Stimulated activated CD4-positive, alpha-beta T cell treated with anti-CD3 and anti-CD28 coated beads, Interleukin-4, amount 100 ng/mL, for 48 hours (primary cell): ENCODE data around the gene RALBP1.

Source experiments
- DNase-seq, 2 donors: peaks; one replicate each; pipeline ENCODE4 v3.0.0-alpha.2; 2020; ENCODE audit warnings: low read depth in 2 of 2

The RALBP1 gene

DNA sequence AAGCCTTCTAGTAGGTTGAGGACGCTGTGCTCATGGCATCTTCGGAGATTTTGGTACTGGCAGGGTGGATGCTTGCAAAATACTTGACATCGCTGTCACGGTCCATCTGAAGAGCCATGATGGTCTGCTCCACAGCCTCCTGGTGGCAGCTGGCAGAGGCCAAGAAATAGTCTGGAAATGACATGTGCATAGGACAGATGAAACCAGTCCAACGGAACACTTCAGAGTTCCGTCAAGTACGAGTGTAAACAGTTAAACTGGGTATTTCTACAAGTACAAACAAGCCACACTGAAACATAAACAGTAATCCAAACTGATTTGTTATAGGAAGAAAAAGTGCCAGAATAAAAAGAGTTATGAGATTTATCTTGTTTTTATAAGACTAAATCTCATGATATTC lies 72.5 kb downstream of the RALBP1 start:
- DNase-seq = no peak

DNA sequence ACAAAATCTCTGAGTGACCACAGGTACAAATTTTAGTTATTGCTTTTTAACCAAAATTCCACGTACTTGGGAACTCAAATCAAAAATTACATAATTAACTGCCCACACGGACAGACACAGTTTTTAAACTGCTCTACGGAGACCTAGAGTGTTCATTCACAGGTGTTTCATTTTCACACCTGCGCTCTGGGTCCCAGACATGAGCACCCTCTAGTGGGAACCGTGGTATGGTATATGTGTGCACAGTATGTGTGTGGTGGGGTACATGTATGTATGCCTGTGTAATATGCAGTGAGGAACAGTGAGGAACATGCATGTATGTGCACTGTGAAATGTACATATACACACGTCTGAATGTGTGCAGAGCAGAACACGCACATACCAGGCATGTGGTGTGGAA lies 74.1 kb downstream of the RALBP1 start:
- DNase-seq = no peak

DNA sequence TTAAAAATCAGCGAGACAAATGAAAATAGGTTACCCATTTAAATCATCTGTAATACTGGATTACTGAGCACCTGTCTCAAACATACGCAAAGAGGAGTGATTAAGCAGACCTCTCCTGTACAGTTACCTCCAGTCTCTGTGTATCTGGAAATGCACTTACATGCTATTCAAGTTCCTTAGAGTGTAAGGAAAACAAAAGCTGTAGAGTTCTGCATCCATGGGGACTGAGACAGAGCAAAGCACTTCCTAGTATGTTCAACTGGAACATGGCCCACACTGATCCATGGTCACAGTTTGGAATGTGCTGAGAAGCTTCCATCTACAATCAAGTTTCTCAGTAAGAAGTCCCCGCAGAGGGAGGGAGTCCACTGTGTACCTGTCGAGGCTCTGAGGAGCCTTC lies 75.1 kb downstream of the RALBP1 start:
- DNase-seq = no peak

DNA sequence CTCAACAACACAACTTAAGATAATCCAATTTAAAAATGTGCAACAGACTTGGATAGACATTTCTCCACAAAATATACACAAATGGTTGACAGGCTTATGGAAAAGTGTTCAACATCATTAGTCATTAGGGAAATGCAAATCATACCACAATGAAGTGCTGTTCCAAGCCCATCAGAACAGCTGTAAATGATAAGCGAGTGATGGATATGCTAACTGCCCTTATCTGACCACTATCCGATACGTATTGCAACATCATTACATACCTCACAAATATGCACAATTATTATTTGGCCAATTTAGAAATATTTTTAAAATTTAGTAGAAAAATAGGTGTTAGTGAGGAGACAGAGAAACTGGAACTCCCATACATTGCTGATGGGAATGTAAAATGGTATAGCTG lies 76.9 kb downstream of the RALBP1 start:
- no peak for DNase-seq

DNA sequence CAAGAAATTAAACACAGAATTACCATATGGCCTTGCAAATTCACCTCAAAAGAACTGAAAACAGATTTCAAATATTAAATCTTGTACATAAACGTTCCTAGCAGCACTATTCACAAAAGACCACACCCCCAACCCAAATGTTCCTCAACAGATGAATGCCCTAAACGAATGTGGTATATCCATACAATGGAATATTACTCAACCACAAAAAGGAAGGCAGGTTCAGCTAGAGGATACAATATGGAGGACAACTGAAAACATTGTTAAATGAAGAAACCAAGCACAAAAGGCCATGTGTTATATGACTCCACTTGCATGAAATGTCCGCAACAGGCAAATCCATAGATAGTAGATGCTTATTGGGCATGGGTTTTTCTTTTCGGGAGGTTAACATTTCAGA lies 77.3 kb downstream of the RALBP1 start:
- no peak for DNase-seq

DNA sequence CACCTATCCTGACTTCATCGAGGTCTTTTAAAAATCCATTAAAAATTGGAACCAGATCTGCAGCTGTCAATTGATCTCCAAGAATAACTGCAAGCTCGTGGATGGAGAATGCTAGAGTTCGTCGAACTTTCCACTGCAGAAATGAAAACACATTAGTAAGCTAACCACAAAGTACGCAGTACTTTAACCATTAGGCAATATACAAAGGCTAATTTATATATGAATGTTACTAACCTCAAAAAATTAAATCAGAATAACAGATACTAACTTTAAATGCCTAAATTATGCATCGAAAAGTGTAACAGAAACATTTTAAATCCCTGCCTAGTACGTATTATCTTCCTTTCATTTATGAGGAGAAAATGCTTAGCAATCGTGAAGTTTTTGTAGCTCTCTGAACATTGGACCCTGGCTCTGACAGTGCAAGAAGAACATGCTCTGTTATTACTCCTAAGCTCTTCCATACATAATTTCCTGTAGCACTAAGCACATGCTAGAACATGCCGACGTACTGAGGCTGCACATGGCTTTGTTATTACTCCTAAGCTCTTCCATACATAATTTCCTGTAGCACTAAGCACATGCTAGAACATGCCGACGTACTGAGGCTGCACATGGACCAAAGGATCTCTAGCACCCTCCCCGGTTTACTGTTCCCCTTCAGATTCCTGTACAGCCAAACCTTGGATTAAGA lies 82.1 kb downstream of the RALBP1 start:
- no peak for DNase-seq

DNA sequence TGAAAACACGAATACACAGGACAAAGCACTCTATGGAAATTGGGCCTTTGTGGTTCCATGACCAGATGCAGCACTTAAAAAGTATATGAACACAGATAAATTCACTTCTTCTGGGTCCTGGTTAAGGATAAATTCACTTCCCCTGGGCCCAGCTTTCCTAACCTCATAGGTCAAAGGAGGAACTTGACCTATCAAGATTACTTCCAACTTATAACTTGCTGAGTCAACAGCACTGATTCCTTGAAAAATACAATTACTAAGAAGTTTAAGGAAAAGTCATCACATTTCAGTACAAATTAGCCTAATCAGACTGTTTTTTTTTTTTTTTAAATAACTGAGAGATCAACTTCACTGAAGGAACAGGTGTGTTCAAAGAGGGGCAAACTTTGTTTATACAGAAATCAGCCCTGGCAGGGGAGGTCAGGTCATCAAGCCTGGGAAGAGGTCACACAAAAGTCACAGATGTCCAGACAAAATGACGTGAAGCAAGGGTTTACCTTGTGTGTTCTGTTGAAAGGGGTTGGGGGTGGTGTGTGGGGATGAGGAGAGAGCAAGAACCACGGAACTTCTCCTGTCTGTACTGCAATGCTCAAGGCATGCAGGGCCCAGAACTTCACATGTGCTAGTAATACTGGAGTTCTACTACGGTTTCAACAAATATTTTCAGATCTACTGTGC lies 83.2 kb downstream of the RALBP1 start:
- no peak for DNase-seq

DNA sequence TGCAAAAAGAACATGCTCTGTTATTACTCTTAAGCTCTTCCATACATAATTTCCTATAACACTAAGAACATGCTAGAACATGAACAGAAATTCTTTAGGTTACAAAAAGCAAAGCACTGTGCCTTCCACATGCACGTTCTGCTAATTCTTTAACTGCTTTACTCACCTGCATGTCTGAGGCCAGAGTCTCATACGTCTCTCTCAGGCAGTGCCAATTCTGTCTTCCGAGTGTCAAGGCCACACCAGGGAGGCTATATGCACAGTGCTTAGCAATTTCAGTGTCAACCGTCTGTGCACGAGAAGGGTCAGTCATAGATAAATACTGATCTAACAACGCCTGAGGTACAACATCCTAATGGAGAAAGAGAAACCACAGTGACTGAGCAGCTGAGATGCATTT lies 83.9 kb downstream of the RALBP1 start:
- DNase-seq = no peak

DNA sequence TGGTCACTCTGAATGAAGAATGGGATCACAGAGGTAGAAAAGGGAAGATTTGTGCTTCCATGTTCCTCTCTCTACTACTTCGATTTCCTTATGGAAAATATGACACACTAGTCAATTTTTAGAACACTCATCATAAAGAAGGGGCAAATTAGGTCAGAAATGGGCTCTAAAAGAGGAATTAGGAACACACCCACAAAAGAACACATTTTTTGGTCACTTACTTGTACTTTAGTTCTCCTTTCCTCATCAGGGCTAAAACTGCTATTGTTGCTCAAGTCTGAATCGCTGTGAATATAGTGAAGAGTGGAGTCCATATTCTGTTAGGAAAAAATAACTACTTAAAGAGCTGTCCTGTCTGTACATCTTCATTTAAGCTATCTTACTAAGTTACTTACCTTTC lies 86.4 kb downstream of the RALBP1 start:
- DNase-seq = no peak

DNA sequence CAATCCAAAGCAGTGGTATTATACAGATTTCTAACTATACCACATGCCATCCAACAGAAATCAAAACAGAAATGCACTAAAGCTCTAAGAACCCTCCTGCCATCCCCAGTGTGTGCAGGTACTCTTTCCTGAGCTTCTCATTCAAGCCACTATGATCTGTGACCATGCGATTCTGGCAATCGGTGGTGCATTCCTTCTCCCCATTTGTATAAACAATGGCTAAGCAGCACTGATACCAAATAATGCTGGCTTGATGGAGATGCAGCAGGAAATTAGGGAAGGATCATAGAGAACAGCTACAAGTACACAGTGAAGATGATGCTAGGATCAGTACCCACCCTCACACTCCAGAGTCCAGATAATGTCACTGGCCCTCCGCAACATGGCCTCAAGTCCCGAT lies 87.3 kb downstream of the RALBP1 start:
- no peak for DNase-seq

DNA sequence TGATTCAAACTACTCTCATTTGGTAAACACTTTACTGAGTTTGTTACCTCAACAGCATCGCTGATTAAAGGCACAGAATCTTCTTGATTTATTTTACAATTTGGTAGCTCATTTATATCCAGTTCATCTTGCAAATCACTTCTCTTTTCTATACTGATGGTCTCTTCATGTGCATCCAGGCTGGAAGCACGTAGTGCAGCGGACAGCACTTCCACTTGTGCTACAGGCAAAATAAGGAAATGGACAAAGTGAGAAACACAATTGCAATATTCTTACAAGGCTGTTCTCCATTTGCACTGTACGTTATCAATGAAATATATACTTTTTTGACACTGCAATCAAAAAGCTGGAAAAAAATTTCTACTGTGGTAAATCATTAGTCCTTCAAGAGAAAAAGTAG lies 88.0 kb downstream of the RALBP1 start:
- no peak for DNase-seq

DNA sequence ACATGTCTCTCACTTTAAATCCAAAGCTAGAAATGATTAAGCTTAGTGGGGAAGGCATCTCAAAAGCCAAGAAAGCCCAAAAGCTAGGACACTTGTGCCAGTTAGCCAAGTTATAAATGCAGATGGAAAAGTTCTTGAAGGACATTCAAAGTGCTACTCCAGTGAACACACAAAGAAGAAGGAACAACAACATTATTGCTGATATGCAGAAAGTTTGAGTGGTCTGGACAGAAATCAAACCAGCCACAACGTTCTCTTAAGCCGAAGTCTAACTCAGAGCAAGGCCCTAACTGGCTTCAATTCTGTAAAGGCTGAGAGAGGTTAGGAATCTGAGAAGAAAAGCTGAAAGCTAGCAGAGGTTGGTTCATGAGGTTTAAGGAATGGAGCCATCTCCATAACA lies 90.1 kb downstream of the RALBP1 start:
- DNase-seq = no peak

DNA sequence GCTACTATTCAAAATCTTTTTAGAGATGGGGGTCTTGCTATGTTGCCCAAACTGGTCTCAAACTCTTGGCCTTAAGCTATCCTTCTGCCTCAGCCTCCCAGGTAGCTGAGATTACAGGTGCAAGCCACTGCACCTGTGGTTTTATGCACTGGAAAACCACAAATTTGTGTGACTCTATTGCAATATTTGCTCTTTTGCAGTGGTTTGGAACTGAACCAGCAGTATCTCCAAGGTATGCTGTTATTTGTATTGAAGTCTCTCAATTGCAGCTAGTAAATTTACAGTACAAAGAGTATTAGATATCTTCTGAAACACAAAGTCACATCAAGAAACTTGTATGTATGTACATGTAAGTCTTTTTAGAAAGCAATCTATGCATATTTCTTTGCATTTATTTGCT lies 92.9 kb downstream of the RALBP1 start:
- no peak for DNase-seq

DNA sequence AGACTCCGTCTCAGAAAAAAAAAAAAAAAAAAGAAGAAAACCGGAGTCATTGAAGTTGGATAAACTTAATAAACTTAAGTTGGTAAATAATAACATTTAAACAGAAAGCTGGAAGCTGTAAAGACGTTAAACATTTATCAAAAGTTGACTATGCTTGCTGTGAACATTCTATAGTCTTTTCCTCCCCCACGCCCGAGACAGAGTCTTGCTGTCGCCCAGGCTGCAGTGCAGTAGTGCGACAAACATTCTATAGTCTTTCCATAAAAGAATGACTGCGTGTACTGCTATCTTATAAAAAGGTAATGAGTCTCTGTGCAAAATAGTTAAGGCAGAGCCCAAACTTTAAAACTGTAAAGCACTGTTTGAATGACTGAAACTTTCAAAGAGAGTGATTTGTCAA lies 93.9 kb downstream of the RALBP1 start:
- DNase-seq = no peak

DNA sequence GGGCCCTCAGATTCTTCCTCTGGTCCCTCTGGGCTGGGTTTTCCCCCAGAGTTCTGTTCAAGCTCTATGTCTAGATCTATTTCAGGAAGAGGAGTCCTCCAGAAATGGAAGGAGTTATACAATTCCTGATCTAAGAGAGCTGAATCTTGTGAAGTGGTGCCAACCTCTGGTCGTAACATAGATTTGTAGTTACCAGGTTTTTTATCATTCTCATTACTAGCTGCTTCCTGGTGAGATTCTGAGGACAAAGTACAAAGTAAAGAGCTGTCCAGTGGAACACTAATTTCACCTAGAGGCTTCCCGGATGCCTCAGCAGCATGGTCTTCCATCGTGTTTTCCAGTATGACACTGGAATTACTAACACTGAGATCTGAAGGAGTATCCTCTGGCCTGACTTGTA lies 94.9 kb downstream of the RALBP1 start:
- DNase-seq = no peak

DNA sequence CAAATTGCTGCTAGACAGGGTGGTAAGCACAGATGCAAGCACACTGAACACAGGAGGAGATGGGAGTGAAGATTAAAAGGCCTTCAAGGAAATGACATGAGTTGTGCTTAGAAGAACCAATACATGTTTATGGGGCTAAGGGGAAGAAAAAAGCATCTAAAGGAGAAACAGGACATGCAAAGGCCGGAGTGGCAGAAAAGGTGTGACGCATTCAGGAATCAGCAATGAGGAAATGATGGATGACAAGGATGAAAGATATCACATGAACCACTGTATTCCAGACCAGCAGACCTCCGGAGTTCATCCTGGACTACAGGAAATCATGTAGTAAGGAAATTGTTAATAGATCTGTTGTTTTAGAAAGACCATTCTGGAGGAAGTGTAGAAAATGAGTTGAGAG lies 96.2 kb downstream of the RALBP1 start:
- DNase-seq = no peak

DNA sequence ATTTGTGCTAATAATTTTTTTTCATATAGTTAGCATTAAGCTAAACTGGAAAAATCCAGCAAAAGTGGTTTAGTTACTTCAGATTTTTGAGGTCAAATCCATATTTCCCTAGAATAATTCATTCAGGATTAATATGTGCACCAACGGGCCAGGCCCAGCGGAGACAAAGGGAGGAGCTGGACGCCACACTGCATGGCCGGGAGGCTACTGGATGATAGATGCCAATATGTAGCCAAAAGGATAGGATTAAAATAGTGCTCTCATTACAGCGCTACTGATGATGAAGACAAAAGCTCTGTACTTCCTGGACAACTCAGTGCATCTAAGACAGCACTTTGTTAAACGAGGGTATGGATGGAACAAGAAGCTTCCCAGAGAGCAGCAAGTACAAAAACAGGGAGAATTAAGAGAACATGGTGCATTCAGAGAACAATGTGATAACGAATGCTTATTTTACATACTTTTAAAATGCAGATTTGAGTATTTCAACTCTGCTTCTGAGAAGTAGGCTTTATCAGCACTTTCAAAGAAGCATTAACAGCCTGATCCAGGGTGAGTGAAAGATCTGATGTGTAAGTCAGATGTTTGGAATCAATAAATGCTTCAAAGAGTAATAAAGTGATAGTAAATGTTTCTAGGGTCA lies 99.3 kb downstream of the RALBP1 start:
- DNase-seq = no peak

DNA sequence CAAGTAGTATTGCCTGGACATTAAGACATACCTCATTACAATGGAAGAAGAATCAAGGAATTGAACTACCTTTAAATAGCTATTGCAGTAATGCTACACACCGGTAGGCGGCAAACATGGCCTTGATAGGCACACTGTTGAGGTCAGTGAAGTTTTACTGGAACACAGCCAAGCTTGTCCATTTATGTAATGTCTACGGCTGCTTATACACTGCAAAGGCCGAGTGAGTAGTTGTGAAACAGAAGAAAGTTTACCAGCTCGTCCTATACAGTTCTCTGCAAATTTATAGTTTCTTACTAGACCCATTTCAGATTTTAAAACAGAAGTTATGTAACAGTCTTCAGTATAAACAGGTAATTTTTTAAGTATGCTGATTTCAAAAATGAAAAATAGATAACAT lies 100.2 kb downstream of the RALBP1 start:
- DNase-seq = no peak

DNA sequence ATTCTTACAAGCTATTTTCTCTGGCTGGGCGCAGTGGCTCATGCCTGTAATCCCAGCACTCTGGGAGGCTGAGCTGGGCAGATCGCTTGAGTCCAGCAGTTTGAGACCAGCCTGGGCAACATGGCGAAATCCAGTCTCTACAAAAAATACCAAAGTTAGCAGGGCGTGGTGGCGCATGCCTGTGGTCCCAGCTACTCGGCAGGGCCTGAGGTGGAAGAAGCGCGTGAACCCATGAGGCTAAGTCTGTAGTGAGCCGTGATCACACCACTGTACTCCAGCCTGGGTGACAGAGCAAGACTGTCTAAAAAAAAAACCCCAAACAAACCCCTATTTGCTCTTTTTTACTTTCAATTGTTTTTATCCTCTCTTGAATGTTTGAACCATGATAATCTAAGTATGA lies 102.0 kb downstream of the RALBP1 start:
- DNase-seq = no peak

DNA sequence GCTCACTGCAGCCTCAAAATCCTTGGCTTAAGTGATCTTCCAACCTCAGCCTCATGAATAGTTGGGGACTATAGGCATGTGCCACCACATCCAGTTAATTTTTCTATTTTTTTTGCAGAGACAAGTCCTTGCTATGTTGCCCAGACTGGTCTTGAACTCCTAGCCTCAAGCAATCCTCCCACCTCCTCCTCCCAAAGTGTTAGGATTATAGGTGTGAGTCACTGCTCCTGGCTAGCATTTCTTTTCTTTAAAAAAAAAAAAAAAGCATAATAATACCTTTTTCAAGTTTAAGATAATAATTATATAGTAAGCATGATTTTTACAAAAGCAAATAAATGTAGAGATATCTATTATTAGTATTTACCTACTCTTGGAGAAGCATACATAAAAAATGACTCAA lies 103.0 kb downstream of the RALBP1 start:
- no peak for DNase-seq

DNA sequence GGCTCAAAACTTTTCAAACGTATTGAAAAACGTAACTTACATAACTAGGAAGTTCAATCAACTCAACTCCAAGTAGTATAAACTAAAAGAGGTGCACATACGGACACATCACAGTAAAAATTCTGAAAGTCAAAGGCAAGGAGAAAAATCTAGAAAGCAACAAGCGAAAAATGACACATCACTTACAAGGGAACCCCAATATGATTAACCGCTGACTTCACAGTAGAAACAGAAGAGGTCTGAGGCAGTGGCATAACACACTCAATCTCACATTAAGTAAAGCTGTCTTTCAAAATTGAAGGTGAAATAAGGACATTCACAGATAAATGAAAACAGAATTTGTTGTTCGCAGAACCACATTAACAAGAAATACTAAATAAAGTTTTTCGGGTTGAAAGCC lies 106.4 kb downstream of the RALBP1 start:
- DNase-seq = no peak

DNA sequence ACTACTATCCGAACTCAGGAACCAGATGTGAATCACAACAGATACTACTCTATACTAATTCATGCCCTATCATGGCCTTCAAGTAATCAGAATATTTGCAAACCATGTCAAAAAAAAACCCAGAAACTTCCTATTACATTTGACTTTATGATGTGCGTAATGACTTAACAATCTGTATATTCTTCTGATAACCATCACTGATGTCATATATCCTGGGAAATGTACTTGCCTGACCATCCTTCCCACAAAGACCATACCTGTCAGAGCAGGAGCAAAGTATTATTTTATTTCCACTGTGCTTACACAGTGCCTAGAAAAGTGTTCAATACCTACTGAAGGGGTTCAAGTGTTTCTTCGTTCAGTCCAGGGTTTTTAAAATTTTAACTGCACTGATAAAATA lies 111.5 kb downstream of the RALBP1 start:
- DNase-seq = no peak
